ENCODE measurements around the gene SLFN13.

GRCh38 chr17:35491417-35491816 is 42.9 kb upstream of the SLFN13 start:
- TF ChIP-seq SMC3 (IDR thresholded peaks at IDR 0.05; ENCODE audit: low read depth, low read length) (no peak), POLR2A (IDR thresholded peaks at IDR 0.05; ENCODE audit: low read depth, low read length) (no peak), CEBPB (IDR thresholded peaks at IDR 0.05; ENCODE audit: low read depth, low read length) (no peak), MAFK (IDR thresholded peaks at IDR 0.05; ENCODE audit: low read depth, low read length) (no peak), FOS (IDR thresholded peaks at IDR 0.05; ENCODE audit: low read depth, low read length) (no peak)
- TF ChIP-seq, protein P1, sequence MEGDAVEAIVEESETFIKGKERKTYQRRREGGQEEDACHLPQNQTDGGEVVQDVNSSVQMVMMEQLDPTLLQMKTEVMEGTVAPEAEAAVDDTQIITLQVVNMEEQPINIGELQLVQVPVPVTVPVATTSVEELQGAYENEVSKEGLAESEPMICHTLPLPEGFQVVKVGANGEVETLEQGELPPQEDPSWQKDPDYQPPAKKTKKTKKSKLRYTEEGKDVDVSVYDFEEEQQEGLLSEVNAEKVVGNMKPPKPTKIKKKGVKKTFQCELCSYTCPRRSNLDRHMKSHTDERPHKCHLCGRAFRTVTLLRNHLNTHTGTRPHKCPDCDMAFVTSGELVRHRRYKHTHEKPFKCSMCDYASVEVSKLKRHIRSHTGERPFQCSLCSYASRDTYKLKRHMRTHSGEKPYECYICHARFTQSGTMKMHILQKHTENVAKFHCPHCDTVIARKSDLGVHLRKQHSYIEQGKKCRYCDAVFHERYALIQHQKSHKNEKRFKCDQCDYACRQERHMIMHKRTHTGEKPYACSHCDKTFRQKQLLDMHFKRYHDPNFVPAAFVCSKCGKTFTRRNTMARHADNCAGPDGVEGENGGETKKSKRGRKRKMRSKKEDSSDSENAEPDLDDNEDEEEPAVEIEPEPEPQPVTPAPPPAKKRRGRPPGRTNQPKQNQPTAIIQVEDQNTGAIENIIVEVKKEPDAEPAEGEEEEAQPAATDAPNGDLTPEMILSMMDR (conservative IDR thresholded peaks at IDR 0.05; ENCODE audit: low read depth, low read length) = no peak
- TF ChIP-seq, protein P2, sequence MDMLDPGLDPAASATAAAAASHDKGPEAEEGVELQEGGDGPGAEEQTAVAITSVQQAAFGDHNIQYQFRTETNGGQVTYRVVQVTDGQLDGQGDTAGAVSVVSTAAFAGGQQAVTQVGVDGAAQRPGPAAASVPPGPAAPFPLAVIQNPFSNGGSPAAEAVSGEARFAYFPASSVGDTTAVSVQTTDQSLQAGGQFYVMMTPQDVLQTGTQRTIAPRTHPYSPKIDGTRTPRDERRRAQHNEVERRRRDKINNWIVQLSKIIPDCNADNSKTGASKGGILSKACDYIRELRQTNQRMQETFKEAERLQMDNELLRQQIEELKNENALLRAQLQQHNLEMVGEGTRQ (IDR thresholded peaks at IDR 0.05; ENCODE audit: low read depth, low read length) = no peak

Measured in IMR-90 (cell line).